GM19043 (cell line): ENCODE data around the gene REPIN1.

Source experiments
- ATAC-seq: cut with Tn5 transposase; IDR thresholded peaks from one replicate; pipeline ENCODE4 v1.9.1; 2021; ENCODE audit warnings: low read depth; ENCODE audit not compliant: unreplicated experiment

The REPIN1 gene

GRCh38 chr7:150404805-150405583, 36.4 kb downstream of the REPIN1 start:
- peak; percentile 39 for ATAC-seq

GRCh38 chr7:150405584-150406311, 37.1 kb downstream of the REPIN1 start:
- ATAC-seq = no peak

- no peak for ATAC-seq
Observed at GRCh38 chr7:150406312-150406566, 37.6 kb downstream of the REPIN1 start.

- ATAC-seq = peak; percentile 61
Observed at GRCh38 chr7:150406567-150407421, 38.2 kb downstream of the REPIN1 start.

GRCh38 chr7:150407588-150408392, 39.2 kb downstream of the REPIN1 start:
- ATAC-seq = no peak

- ATAC-seq = no peak
Observed at GRCh38 chr7:150408393-150409299, 40.0 kb downstream of the REPIN1 start.

- no peak for ATAC-seq
Observed at GRCh38 chr7:150409300-150410030, 40.8 kb downstream of the REPIN1 start.

GRCh38 chr7:150410131-150410530, 41.5 kb downstream of the REPIN1 start:
- no peak for ATAC-seq

GRCh38 chr7:150410680-150411346, 42.2 kb downstream of the REPIN1 start:
- ATAC-seq = no peak

GRCh38 chr7:150411606-150412005, 43.0 kb downstream of the REPIN1 start:
- ATAC-seq = no peak

GRCh38 chr7:150412016-150412415, 43.4 kb downstream of the REPIN1 start:
- no peak for ATAC-seq

- ATAC-seq = no peak
Observed at GRCh38 chr7:150412518-150413488, 44.2 kb downstream of the REPIN1 start.

- ATAC-seq = no peak
Observed at GRCh38 chr7:150413640-150414081, 45.0 kb downstream of the REPIN1 start.

GRCh38 chr7:150415161-150416153, 46.8 kb downstream of the REPIN1 start:
- no peak for ATAC-seq

GRCh38 chr7:150417239-150417638, 48.6 kb downstream of the REPIN1 start:
- ATAC-seq = no peak

- no peak for ATAC-seq
Observed at GRCh38 chr7:150417863-150418262, 49.2 kb downstream of the REPIN1 start.
